Measurements from ENCODE around the gene YEATS2. TPM values are rescaled to one million over a fixed set of nuclear protein-coding genes. Genes with fewer than 3 reads are reported as not detected.

YEATS2 gene
- total RNA-seq, 2 experiments from 2014 or later = 68.2 to 77.2 TPM

- H3K9me2 ChIP-seq (ENCODE audit: insufficient read depth, low read length) = no peaks in the 10 kb centered on the region
- no peak overlapping the region for H2AFZ ChIP-seq (ENCODE audit: low read length)
- H3K4me2 ChIP-seq (ENCODE audit: low read length) = no peak overlapping the region
- ChIA-PET POLR2A (interaction anchor here (0.7 kb wide), 1 partner anchor 297 kb away, joined by 5 read pairs; no protein-coding TSS in a partner anchor), CTCF (ENCODE audit: unreplicated experiment) (no interaction called here)
- no peaks in the 10 kb centered on the region for H3K4me1 ChIP-seq (ENCODE audit: insufficient read depth, low read length, poor library complexity, severe bottlenecking)
- H3K79me2 ChIP-seq (ENCODE audit: insufficient read depth, low read depth, low read length) = no peaks in the 10 kb centered on the region
- H3K4me3 ChIP-seq (ENCODE audit: low read depth, low read length, poor library complexity, severe bottlenecking) = no peak overlapping the region
- H4K20me1 ChIP-seq (ENCODE audit: insufficient read depth, low read length) = no peaks in the 10 kb centered on the region
- no peak overlapping the region for H3K27ac ChIP-seq (ENCODE audit: low read depth, low read length, poor library complexity, severe bottlenecking)
- H3K36me3 ChIP-seq (ENCODE audit: insufficient read depth, low read length) = peaks cover 93% of the 10 kb centered on the region
- no TSS peak for BruUV-seq (replicated peaks)
- DNase-seq (ENCODE audit: low spot score) = no peak
- TF ChIP-seq CTCF (conservative IDR thresholded peaks at IDR 0.05; ENCODE audit: low read length) (no peak), EZH2phosphoT487 (IDR thresholded peaks at IDR 0.05; ENCODE audit: borderline replicate concordance, low read depth, low read length) (no peak)
- intact Hi-C loops (cut with micrococcal nuclease; ENCODE audit: unreplicated experiment) = no loop called here
- no peaks in the 10 kb centered on the region for H3K9me3 ChIP-seq (ENCODE audit: low read length)
Observed at GRCh38 chr3:183777016-183777618, 79.5 kb downstream of the YEATS2 start.

- H3K79me2 ChIP-seq (ENCODE audit: insufficient read depth, low read depth, low read length) = no peaks in the 10 kb centered on the region
- H2AFZ ChIP-seq (ENCODE audit: low read length) = no peak overlapping the region
- H3K27ac ChIP-seq (ENCODE audit: low read depth, low read length, poor library complexity, severe bottlenecking) = no peak overlapping the region
- no peaks in the 10 kb centered on the region for H3K9me2 ChIP-seq (ENCODE audit: insufficient read depth, low read length)
- H3K36me3 ChIP-seq (ENCODE audit: insufficient read depth, low read length) = peaks cover 92% of the 10 kb centered on the region
- DNase-seq (ENCODE audit: low spot score) = no peak
- BruUV-seq (replicated peaks) = no TSS peak
- ChIA-PET CTCF (ENCODE audit: unreplicated experiment) (no interaction called here), POLR2A (interaction anchor here (0.5 to 1.0 kb wide), 6 partner anchors 25 to 479 kb away, joined by 3 to 8 read pairs (median 4); no protein-coding TSS in a partner anchor)
- no peaks in the 10 kb centered on the region for H3K9me3 ChIP-seq (ENCODE audit: low read length)
- H3K4me3 ChIP-seq (ENCODE audit: low read depth, low read length, poor library complexity, severe bottlenecking) = no peak overlapping the region
- H3K4me1 ChIP-seq (ENCODE audit: insufficient read depth, low read length, poor library complexity, severe bottlenecking) = no peaks in the 10 kb centered on the region
- intact Hi-C loops (cut with micrococcal nuclease; ENCODE audit: unreplicated experiment) = no loop called here
- H4K20me1 ChIP-seq (ENCODE audit: insufficient read depth, low read length) = no peaks in the 10 kb centered on the region
- H3K4me2 ChIP-seq (ENCODE audit: low read length) = no peak overlapping the region
- TF ChIP-seq CTCF (conservative IDR thresholded peaks at IDR 0.05; ENCODE audit: low read length) = no peak
- no peak for TF ChIP-seq EZH2phosphoT487 (IDR thresholded peaks at IDR 0.05; ENCODE audit: borderline replicate concordance, low read depth, low read length)
Observed at GRCh38 chr3:183779896-183780465, 82.4 kb downstream of the YEATS2 start.

GRCh38 chr3:183781246-183781645 lies 83.6 kb downstream of the YEATS2 start:
- BruUV-seq (replicated peaks) = no TSS peak
- peaks cover 92% of the 10 kb centered on the region for H3K36me3 ChIP-seq (ENCODE audit: insufficient read depth, low read length)
- no peaks in the 10 kb centered on the region for H3K4me1 ChIP-seq (ENCODE audit: insufficient read depth, low read length, poor library complexity, severe bottlenecking)
- no peak overlapping the region for H2AFZ ChIP-seq (ENCODE audit: low read length)
- no peak for TF ChIP-seq EZH2phosphoT487 (IDR thresholded peaks at IDR 0.05; ENCODE audit: borderline replicate concordance, low read depth, low read length)
- H3K27ac ChIP-seq (ENCODE audit: low read depth, low read length, poor library complexity, severe bottlenecking) = no peak overlapping the region
- ChIA-PET CTCF (ENCODE audit: unreplicated experiment) (no interaction called here), POLR2A (no interaction called here)
- H3K9me2 ChIP-seq (ENCODE audit: insufficient read depth, low read length) = no peaks in the 10 kb centered on the region
- no peaks in the 10 kb centered on the region for H3K79me2 ChIP-seq (ENCODE audit: insufficient read depth, low read depth, low read length)
- no peak for DNase-seq (ENCODE audit: low spot score)
- no peak overlapping the region for H3K4me3 ChIP-seq (ENCODE audit: low read depth, low read length, poor library complexity, severe bottlenecking)
- H3K9me3 ChIP-seq (ENCODE audit: low read length) = no peaks in the 10 kb centered on the region
- H3K4me2 ChIP-seq (ENCODE audit: low read length) = no peak overlapping the region
- intact Hi-C loops (cut with micrococcal nuclease; ENCODE audit: unreplicated experiment) = no loop called here
- H4K20me1 ChIP-seq (ENCODE audit: insufficient read depth, low read length) = no peaks in the 10 kb centered on the region

Data from OCI-LY7 (cell line).